ENCODE results near the gene PLIN3.

DNA sequence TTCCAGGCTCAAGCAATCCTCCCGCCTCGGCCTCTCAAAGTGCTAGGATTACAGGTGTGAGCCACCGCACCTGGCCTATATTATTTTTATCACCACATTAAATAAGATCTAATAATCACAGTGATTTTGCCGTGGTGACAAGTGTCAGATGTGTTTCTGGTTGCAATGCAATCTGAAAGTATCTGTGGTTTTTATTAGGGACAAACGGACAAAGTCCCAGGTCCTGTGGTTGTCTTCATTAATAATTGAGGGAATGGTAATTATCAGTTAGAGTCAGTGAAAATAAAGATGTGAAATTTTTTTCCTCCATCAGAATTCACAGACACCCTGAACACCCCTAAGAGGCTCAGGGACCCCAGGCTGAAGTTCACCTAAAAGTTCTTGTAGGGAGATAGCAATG is 34.7 kb downstream of the PLIN3 start:
- TF ChIP-seq, protein P1, sequence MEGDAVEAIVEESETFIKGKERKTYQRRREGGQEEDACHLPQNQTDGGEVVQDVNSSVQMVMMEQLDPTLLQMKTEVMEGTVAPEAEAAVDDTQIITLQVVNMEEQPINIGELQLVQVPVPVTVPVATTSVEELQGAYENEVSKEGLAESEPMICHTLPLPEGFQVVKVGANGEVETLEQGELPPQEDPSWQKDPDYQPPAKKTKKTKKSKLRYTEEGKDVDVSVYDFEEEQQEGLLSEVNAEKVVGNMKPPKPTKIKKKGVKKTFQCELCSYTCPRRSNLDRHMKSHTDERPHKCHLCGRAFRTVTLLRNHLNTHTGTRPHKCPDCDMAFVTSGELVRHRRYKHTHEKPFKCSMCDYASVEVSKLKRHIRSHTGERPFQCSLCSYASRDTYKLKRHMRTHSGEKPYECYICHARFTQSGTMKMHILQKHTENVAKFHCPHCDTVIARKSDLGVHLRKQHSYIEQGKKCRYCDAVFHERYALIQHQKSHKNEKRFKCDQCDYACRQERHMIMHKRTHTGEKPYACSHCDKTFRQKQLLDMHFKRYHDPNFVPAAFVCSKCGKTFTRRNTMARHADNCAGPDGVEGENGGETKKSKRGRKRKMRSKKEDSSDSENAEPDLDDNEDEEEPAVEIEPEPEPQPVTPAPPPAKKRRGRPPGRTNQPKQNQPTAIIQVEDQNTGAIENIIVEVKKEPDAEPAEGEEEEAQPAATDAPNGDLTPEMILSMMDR (IDR thresholded peaks at IDR 0.05): no peak
- TF ChIP-seq POLR2A (IDR thresholded peaks at IDR 0.05): no peak
